Fibroblast of villous mesenchyme (primary cell): ENCODE data around the gene PPFIBP2. TPM values are rescaled to one million over a fixed set of nuclear protein-coding genes. Genes with fewer than 3 reads are reported as not detected.
A peak's percentile ranks its signal among the peaks of the same experiment; 100 is the strongest.

Source experiments
- DNase-seq: peaks from one replicate; pipeline ENCODE4 v3.0.0-alpha.2; 2010; ENCODE audit warnings: low read depth
- H3K4me3 ChIP-seq: 2 replicates; pipeline ENCODE4 v1.5.1; 2011; ENCODE audit warnings: low read depth, mild to moderate bottlenecking, low read length
- CTCF ChIP-seq: IDR thresholded peaks from 2 replicates; pipeline ENCODE4 v1.5.1; 2012; ENCODE audit warnings: low read depth, mild to moderate bottlenecking, low read length; ENCODE audit not compliant: insufficient read depth
- total RNA-seq: library from RNA; depleted of rRNA; stranded (reverse); fragments of >200 nt; gene quantifications from 2 replicates; pipeline ENCODE4 v1.2.3, GENCODE V29; 2012

Gene PPFIBP2
- total RNA-seq, 1 donor, result 20.3 TPM

- no peak for DNase-seq
- H3K4me3 ChIP-seq, result peak overlapping the region; percentile 29
- no peak for TF ChIP-seq CTCF
Observed at GRCh38 chr11:7578276-7578955, 64.6 kb downstream of the PPFIBP2 start.

GRCh38 chr11:7579361-7579791, 65.6 kb downstream of the PPFIBP2 start:
- TF ChIP-seq CTCF, result no peak
- DNase-seq, result no peak
- no peak overlapping the region for H3K4me3 ChIP-seq

- no peak overlapping the region for H3K4me3 ChIP-seq
- no peak for DNase-seq
- TF ChIP-seq CTCF, result no peak
Observed at GRCh38 chr11:7581021-7581590, 67.3 kb downstream of the PPFIBP2 start.

GRCh38 chr11:7582338-7582985, 68.7 kb downstream of the PPFIBP2 start:
- no peak for DNase-seq
- TF ChIP-seq CTCF, result no peak
- no peak overlapping the region for H3K4me3 ChIP-seq

GRCh38 chr11:7583248-7583647, 69.4 kb downstream of the PPFIBP2 start:
- no peak for DNase-seq
- TF ChIP-seq CTCF, result no peak
- no peak overlapping the region for H3K4me3 ChIP-seq

- no peak overlapping the region for H3K4me3 ChIP-seq
- no peak for DNase-seq
- TF ChIP-seq CTCF, result no peak
Observed at GRCh38 chr11:7584910-7585309, 71.1 kb downstream of the PPFIBP2 start.
